HG03066 (cell line): ENCODE measurements around the gene PTPRD.

Experiments
- ATAC-seq: cut with Tn5 transposase; IDR thresholded peaks from one replicate; pipeline ENCODE4 v1.9.1; 2021; ENCODE audit warnings: low read depth; ENCODE audit not compliant: unreplicated experiment

The PTPRD gene

GRCh38 chr9:8600914-8601680 lies 2011.7 kb downstream of the PTPRD start:
- ATAC-seq, result no peak

- ATAC-seq, result no peak
These were observed 2012.9 kb downstream of the PTPRD start for GRCh38 chr9:8599937-8600336.

- ATAC-seq, result no peak
These were observed 2023.3 kb downstream of the PTPRD start for GRCh38 chr9:8589476-8589875.

GRCh38 chr9:8585036-8585435 lies 2027.8 kb downstream of the PTPRD start:
- no peak for ATAC-seq

GRCh38 chr9:8579661-8580060 lies 2033.1 kb downstream of the PTPRD start:
- no peak for ATAC-seq

- no peak for ATAC-seq
These were observed 2036.1 kb downstream of the PTPRD start for GRCh38 chr9:8576741-8577140.

GRCh38 chr9:8574846-8575245 lies 2038.0 kb downstream of the PTPRD start:
- no peak for ATAC-seq

- ATAC-seq, result no peak
These were observed 2040.6 kb downstream of the PTPRD start for GRCh38 chr9:8572209-8572608.

- no peak for ATAC-seq
These were observed 2041.2 kb downstream of the PTPRD start for GRCh38 chr9:8571643-8572042.

- no peak for ATAC-seq
These were observed 2042.0 kb downstream of the PTPRD start for GRCh38 chr9:8570776-8571175.

GRCh38 chr9:8569823-8570222 lies 2043.0 kb downstream of the PTPRD start:
- ATAC-seq, result no peak

- no peak for ATAC-seq
These were observed 2044.7 kb downstream of the PTPRD start for GRCh38 chr9:8567963-8568579.

- ATAC-seq, result no peak
These were observed 2047.8 kb downstream of the PTPRD start for GRCh38 chr9:8564960-8565359.

- ATAC-seq, result no peak
These were observed 2052.0 kb downstream of the PTPRD start for GRCh38 chr9:8560560-8561525.

- ATAC-seq, result no peak
These were observed 2054.6 kb downstream of the PTPRD start for GRCh38 chr9:8558176-8558575.

GRCh38 chr9:8555762-8556500 lies 2056.9 kb downstream of the PTPRD start:
- ATAC-seq, result no peak

GRCh38 chr9:8553444-8553843 lies 2059.4 kb downstream of the PTPRD start:
- ATAC-seq, result no peak

GRCh38 chr9:8552732-8553131 lies 2060.1 kb downstream of the PTPRD start:
- no peak for ATAC-seq

GRCh38 chr9:8549214-8549613 lies 2063.6 kb downstream of the PTPRD start:
- ATAC-seq, result no peak

GRCh38 chr9:8543219-8543618 lies 2069.6 kb downstream of the PTPRD start:
- ATAC-seq, result no peak
